TTC549 (cell line): ENCODE results near the gene TLK2.

Source experiments
- FAIRE-seq: peaks from 2 replicates; lab custom pipeline; 2012; peaks lifted over from hg19 to GRCh38; lab: Jason Lieb, UNC

The TLK2 gene

GRCh38 chr17:62628831-62629555 lies 150.4 kb downstream of the TLK2 start:
- no peak for FAIRE-seq

DNA sequence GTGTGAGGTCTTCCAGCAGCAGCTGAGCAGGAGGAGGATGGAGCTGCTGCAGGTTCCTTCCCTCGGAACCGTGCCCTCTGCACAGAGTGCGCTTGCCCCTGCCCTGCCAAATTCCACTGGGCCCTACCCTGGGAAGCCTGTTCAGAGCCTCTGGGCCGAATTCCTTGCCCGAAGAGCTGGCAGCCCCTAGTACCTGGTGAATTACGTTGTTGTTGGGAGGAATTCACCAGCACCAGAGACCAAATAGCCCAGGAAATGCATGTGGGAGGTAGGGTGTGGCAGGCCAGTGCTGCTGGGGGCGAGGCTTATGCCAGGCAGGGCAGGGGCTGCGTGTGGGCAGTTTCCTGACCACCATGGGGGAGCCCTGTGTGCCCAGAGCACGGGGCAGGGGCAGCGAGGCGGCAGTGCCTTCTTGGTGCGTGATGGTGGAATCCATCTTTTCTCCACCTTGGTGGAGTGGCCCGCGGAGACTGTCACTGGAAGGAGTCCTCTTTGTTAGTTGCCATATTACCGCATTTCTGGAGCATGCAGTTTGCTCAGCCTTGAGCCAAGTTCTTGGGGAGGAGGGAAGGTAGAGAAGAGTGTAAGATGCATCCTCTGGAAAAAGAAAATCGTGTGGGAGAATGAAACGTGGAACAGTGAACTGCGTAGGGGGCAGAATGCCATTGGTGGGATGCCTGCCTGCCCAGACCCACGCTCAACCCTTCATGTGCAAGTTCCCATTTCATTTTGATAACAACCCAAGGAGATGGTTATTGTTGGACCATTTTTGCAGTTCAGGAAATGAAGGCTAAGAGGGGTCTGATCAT lies 151.1 kb downstream of the TLK2 start:
- no peak for FAIRE-seq

GRCh38 chr17:62630365-62631085 lies 151.9 kb downstream of the TLK2 start:
- no peak for FAIRE-seq

- no peak for FAIRE-seq
Observed at GRCh38 chr17:62631086-62631935, 152.7 kb downstream of the TLK2 start.

DNA sequence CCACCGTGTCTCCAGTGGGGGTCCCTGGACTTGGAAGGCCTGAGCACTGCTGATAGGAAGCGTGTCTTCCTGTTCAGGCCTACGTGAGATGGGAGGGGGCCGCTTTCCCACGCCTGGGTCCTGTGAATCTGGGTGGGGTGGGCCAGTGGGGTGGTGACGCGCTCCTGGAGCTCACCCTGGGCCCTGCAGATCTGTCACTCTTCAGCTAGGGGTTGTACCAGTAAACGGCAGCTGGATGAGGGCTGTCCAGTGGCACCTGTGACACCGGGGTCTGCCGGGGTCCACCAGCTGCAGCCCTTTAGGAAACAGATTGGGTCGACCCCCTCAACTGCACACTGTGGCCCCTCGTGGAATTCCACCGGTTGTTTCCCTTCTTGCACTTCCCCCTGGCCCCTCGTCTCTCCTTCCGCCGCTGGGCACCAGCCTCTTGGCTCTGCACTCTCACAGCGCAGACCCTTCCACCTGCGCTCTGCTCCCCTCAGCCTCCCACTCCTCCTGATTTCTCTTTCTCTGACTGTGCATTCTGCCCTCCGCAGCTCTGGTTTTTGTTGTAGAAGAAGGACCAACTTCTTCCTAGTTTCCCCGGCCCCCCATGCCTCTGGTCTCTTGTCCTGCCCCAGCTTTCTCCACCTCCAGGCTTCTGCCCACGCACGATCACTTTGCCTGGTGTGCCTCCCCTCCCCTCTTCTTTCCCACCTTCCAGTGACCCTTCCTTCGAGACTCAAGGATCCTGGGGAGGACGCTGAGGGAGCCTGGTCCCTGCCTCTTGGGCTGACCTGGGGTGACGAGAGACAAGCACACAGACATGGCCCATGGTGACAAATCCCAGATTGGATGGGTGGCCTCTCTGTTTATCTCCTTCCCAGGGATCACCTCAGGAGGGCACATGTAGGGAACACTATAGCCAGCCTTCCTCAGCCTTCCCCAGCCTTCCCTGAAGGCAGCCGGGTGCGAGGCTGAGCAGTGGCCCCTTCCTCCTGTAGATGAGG lies 153.6 kb downstream of the TLK2 start:
- no peak for FAIRE-seq

DNA sequence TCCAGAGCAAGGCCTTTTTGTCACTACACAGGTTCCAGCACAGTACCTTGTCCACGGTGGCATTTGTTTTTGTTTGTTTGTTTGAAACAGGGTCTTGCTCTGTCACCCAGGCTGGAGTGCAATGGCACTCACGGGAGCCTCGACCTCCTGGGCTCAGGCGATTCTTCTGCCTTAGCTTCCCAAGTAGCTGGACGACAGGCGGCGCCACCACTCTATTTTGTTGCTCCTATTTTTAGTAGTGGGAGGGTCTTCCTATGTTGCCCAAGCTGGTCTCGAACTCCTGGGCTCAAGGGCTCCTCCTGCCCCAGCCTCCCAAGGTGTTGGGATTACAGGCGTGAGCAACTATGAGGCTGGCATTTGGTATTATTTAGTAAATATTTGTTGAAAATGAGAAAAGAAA lies 159.2 kb downstream of the TLK2 start:
- no peak for FAIRE-seq

- FAIRE-seq, result no peak
Observed at GRCh38 chr17:62641153-62641552, 162.5 kb downstream of the TLK2 start.

DNA sequence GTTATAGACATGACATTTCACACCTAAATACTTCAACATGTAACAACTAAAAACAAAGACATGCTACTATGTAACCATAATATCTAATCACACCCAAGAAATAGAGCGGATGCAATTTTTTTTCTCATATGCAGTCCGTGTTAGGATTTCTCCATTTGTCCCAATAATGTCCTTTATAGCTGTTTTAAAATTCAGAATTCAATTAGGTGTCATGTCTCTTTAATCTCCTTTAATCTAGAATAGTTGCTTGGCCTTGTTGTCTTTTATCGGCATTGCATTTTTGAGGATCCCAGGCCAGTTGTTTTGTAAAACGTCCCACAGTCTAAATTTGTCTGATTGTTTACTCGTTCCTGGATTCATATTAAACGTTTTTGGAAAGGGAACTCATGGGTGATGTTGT lies 163.3 kb downstream of the TLK2 start:
- FAIRE-seq, result no peak

DNA sequence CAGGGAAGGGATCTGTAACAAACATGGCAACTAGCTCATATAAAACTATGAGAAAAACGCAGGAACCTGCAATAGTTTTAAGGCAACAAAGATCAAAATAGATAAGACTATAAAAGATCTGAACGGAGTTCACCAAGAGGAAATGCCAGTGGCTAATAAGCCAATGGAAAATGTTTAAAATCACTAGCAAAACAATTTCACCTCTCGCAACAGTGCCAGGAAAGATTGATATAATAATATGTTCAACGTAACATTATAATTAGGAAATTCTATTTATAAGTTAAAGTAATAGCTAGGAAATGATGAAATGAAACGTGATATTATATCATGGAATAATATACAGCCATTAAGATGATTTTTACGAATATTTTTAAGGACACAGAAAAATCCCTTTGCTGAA lies 164.9 kb downstream of the TLK2 start:
- FAIRE-seq, result no peak

GRCh38 chr17:62644487-62645173 lies 166.0 kb downstream of the TLK2 start:
- FAIRE-seq, result no peak

DNA sequence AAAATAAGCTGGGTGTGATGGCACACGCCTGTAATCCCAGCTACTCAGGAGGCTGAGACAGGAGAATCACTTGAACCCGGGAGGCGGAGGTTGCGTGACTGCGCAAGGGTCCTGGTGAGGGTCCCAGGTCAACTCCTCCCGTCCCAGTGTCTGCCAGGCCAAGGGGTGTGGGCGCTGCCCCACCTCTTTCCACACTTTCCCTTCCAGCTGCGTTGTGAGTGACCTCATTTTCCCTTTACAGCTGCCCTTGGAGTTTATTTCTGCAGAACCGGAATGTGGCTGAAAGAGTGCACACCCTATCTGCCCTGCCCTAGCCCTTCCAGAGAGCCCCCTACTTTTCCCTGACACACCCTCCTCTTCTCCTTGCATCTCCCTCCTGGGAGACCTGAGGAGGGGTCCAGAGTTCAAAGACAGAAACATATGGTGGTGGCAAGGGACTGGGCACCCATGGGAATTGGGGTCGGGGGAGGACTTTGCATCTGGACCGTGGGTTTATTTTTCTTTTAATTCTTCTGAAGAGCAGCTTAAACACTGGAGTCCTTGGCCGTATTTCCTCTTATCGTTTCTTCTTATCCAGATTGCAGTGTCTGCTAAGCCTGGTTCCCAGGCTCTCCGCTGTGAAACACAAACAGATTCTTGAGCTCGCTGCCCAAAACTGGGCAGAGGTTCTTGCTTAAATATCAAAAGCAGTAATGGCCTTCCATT lies 169.8 kb downstream of the TLK2 start:
- no peak for FAIRE-seq

DNA sequence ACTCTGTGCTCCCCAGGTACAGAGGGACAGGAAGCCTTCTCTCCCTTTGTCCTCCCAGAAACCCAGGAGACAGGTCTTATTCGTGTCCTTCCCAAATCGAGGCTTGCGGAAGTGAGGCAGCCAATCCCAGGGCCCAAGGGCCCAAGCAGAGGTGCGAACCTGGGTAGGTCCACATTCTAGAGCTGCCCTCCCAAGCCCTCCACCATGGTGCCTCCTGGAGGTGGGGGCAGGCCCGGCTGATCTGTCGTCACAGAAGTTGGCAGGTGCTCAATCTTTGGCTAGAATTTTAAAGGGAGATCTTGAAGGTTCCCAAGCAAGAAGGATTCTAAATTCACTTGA lies 170.3 kb downstream of the TLK2 start:
- FAIRE-seq, result no peak

- FAIRE-seq, result no peak
Observed at GRCh38 chr17:62649570-62649969, 170.9 kb downstream of the TLK2 start.

DNA sequence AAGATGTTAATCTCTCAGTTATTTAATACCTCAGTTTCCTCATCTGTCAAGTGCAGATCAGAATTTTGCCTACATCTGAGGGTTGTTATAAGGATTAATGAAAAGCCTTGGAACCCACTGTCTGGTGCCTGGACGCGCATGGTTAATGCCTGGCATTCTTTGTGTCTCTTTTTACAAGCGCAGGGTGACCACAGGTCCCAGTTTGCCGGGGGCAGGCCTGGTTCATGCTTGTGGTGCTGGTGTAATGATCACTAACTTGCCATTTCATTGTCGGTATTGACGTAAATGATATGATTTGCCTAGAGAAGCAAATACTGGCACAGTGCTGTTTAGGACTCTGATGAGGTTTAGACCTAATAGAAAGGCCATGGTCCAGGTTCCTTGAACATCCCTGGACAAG lies 172.0 kb downstream of the TLK2 start:
- no peak for FAIRE-seq

GRCh38 chr17:62652251-62653001 lies 173.8 kb downstream of the TLK2 start:
- FAIRE-seq, result no peak

GRCh38 chr17:62653002-62653825 lies 174.6 kb downstream of the TLK2 start:
- FAIRE-seq, result no peak

DNA sequence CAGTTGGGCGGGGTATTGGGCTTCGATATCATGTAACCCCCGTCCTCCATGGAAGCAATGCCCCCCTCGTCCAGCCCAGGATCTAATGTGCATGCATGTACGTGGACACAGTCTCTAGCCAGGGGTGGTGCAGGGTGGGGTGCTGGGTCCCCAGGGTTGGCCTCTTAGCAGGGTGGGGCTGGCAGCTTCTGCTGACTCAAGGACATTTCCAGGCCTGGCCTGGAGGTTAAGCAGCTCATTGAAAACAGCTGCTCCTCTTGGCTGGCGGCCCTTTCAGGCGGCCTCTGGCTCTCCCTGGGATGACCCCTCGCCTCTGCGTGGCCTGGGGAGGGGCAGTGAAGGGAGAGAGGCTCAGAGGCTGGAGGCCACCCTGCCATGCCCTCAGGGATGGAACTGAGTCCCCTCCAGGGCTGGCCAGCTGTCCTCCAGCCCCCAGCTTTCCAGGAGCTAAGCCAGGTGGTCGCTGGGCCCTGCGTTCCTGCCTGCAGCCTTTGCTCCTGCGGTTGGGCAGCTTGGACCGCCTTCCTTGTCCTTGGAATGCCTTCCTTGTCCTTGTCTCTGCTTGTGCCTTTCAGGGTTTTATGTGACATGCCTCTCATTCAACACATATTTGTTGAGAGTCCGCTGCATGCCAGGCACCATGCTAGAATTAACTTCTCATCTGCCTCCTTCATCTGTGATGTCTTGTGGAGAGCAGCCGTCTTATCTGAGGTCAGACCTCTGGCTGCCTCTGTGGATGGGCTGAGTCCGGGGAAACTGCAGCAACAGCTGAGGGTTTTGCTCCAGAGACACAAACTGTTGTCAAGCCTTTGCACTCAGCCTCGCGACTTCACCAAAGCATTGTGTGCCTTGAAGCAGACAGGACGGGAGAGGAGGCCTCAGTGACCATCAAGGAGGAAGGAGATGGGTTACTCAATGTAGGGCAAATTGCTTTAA lies 175.5 kb downstream of the TLK2 start:
- no peak for FAIRE-seq
